ENCODE results near the gene CFAP161.

The CFAP161 gene

DNA sequence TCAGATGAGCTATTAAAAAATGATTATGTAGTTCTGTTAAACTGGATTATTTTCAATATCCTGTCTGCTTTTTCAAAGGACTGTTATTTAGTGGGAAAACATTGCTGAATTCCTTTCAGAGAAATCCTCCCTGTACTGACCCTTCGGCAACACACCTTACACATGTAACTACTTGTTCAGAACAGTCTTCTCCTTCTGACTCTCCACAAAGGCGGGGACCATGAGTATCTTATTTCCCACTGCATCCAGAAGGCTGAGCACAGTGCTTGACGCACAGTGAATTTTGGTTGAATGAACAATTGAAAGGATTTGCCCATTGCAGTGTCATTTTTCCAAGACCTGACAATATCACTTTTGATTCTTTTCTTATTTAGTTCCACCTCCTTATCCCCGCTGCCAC lies 23.1 kb upstream of the CFAP161 start:
- H3K4me3 ChIP-seq (ENCODE audit: low read depth, low read length), result no peak overlapping the region
- no peak overlapping the region for H3K27ac ChIP-seq (ENCODE audit: extremely low read depth, low read depth, low read length)
- ChIA-PET POLR2A (no interaction called here), CTCF (interaction anchor here (0.6 to 19.9 kb wide), 4 partner anchors 133 to 165 kb away, joined by 3 to 530 read pairs (median 4); no protein-coding TSS in a partner anchor)
- TF ChIP-seq ZNF549 (tag by site-specific recombination; IDR thresholded peaks at IDR 0.05) (no peak), KLF7 (tag by site-specific recombination; IDR thresholded peaks at IDR 0.05; ENCODE audit: borderline replicate concordance) (no peak), ZNF112 (tag by site-specific recombination; IDR thresholded peaks at IDR 0.05) (no peak), ZNF202 (tag by site-specific recombination; IDR thresholded peaks at IDR 0.05; ENCODE audit: borderline replicate concordance) (no peak), ZNF214 (tag by site-specific recombination; IDR thresholded peaks at IDR 0.05; ENCODE audit: borderline replicate concordance) (no peak), ZNF169 (tag by site-specific recombination; IDR thresholded peaks at IDR 0.05) (no peak), PRDM6 (tag by site-specific recombination; IDR thresholded peaks at IDR 0.05) (no peak), OVOL3 (tag by site-specific recombination; IDR thresholded peaks at IDR 0.05) (no peak), ZNF423 (tag by site-specific recombination; IDR thresholded peaks at IDR 0.05) (no peak), ZNF654 (tag by site-specific recombination; IDR thresholded peaks at IDR 0.05; ENCODE audit: low read depth) (no peak), TCF7L2 (IDR thresholded peaks at IDR 0.05; ENCODE audit: borderline replicate concordance, low read depth, low read length) (no peak)
- TF ChIP-seq, protein P1, sequence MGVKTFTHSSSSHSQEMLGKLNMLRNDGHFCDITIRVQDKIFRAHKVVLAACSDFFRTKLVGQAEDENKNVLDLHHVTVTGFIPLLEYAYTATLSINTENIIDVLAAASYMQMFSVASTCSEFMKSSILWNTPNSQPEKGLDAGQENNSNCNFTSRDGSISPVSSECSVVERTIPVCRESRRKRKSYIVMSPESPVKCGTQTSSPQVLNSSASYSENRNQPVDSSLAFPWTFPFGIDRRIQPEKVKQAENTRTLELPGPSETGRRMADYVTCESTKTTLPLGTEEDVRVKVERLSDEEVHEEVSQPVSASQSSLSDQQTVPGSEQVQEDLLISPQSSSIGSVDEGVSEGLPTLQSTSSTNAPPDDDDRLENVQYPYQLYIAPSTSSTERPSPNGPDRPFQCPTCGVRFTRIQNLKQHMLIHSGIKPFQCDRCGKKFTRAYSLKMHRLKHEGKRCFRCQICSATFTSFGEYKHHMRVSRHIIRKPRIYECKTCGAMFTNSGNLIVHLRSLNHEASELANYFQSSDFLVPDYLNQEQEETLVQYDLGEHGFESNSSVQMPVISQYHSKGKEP (tag by site-specific recombination; IDR thresholded peaks at IDR 0.05), result no peak
- TF ChIP-seq, protein P2, sequence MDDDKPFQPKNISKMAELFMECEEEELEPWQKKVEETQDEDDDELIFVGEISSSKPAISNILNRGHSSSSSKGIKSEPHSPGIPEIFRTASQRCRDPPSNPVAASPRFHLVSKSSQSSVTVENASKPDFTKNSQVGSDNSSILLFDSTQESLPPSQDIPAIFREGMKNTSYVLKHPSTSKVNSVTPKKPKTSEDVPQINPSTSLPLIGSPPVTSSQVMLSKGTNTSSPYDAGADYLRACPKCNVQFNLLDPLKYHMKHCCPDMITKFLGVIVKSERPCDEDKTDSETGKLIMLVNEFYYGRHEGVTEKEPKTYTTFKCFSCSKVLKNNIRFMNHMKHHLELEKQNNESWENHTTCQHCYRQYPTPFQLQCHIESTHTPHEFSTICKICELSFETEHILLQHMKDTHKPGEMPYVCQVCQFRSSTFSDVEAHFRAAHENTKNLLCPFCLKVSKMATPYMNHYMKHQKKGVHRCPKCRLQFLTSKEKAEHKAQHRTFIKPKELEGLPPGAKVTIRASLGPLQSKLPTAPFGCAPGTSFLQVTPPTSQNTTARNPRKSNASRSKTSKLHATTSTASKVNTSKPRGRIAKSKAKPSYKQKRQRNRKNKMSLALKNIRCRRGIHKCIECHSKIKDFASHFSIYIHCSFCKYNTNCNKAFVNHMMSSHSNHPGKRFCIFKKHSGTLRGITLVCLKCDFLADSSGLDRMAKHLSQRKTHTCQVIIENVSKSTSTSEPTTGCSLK (tag by site-specific recombination; IDR thresholded peaks at IDR 0.05), result no peak
- no peaks in the 10 kb centered on the region for H3K36me3 ChIP-seq (ENCODE audit: control insufficient read depth in 2 of 2, insufficient read depth in 1 of 2, low read length in 2 of 2)
- H3K4me1 ChIP-seq (ENCODE audit: control insufficient read depth, insufficient read depth, low read length), result peaks cover 13% of the 10 kb centered on the region
- H3K9me3 ChIP-seq (ENCODE audit: control insufficient read depth, insufficient read depth, low read depth, low read length), result no peaks in the 10 kb centered on the region

- H3K36me3 ChIP-seq (ENCODE audit: control insufficient read depth in 2 of 2, insufficient read depth in 1 of 2, low read length in 2 of 2), result no peaks in the 10 kb centered on the region
- H3K4me1 ChIP-seq (ENCODE audit: control insufficient read depth, insufficient read depth, low read length), result peaks cover 13% of the 10 kb centered on the region
- POLR2A ChIA-PET, result no interaction called here
- TF ChIP-seq ZNF768 (tag by site-specific recombination; IDR thresholded peaks at IDR 0.05) (no peak), ELK4 (IDR thresholded peaks at IDR 0.05; ENCODE audit: borderline replicate concordance, low read depth, low read length) (no peak), ZFP3 (tag by site-specific recombination; IDR thresholded peaks at IDR 0.05; ENCODE audit: low read depth) (no peak), PRDM1 (tag by site-specific recombination; IDR thresholded peaks at IDR 0.05) (peak; percentile 33), ZBTB10 (tag by site-specific recombination; IDR thresholded peaks at IDR 0.05) (no peak), ZNF239 (tag by site-specific recombination; IDR thresholded peaks at IDR 0.05) (peak; percentile 89; the same call in 1 of the 2 replicates)
- no peaks in the 10 kb centered on the region for H3K9me3 ChIP-seq (ENCODE audit: control insufficient read depth, insufficient read depth, low read depth, low read length)
- CTCF ChIA-PET, result interaction anchor here (0.6 to 19.9 kb wide), 11 partner anchors 44 to 289 kb away, joined by 3 to 530 read pairs (median 4); no protein-coding TSS in a partner anchor
- H3K27ac ChIP-seq (ENCODE audit: extremely low read depth, low read depth, low read length), result no peak overlapping the region
- no peak overlapping the region for H3K4me3 ChIP-seq (ENCODE audit: low read depth, low read length)
Measured at GRCh38 chr15:81111510-81112470, 22.3 kb upstream of the CFAP161 start.

Data from HEK293 (cell line).